Fibroblast of lung (primary cell): ENCODE results near the gene COL18A1. TPM values are rescaled to one million over a fixed set of nuclear protein-coding genes. Genes with fewer than 3 reads are reported as not detected.

Source experiments
- DNase-seq, 2 donors: peaks; one replicate each; pipeline versions ENCODE4 v3.0.0 to v3.0.0-alpha.2; 2010; ENCODE audit warnings: low read depth in 2 of 2
- H2AFZ ChIP-seq: 2 replicates; pipeline ENCODE4 v1.5.1; 2012; ENCODE audit warnings: low read length, control low read depth, inconsistent platforms
- H3K27ac ChIP-seq: 2 replicates; pipeline ENCODE4 v1.5.1; 2011; ENCODE audit warnings: low read length, control low read depth; ENCODE audit not compliant: insufficient read depth
- H3K27me3 ChIP-seq: 2 replicates; pipeline ENCODE4 v1.5.1; 2011; ENCODE audit warnings: mild to moderate bottlenecking, low read length; ENCODE audit not compliant: control insufficient read depth, insufficient read depth
- H3K36me3 ChIP-seq: 2 replicates; pipeline ENCODE4 v1.5.1; 2011; ENCODE audit warnings: low read length; ENCODE audit not compliant: control insufficient read depth, insufficient read depth
- H3K4me1 ChIP-seq: 2 replicates; pipeline ENCODE4 v1.5.1; 2011; ENCODE audit warnings: low read length; ENCODE audit not compliant: control insufficient read depth, insufficient read depth; ENCODE audit errors: extremely low read depth
- H3K4me2 ChIP-seq: 2 replicates; pipeline ENCODE4 v1.5.1; 2011; ENCODE audit warnings: low read length, control low read depth; ENCODE audit not compliant: insufficient read depth; ENCODE audit errors: extremely low read depth
- H3K4me3 ChIP-seq, 4 experiments: fragments of 200-600 bp in 1 of 4; sonication (generic) in 1 of 4; replicated peaks in 1 of 4; 2 replicates each; pipeline ENCODE4 v1.5.1; 2011 to 2016; ENCODE audit warnings: low read length in 4 of 4, low read depth in 3 of 4, mild to moderate bottlenecking in 3 of 4, control low read depth in 2 of 4, inconsistent platforms in 1 of 4, mixed read lengths in 1 of 4; ENCODE audit not compliant: insufficient read depth in 1 of 4; ENCODE audit errors: control extremely low read depth in 1 of 4
- H3K79me2 ChIP-seq: 2 replicates; pipeline ENCODE4 v1.5.1; 2012; ENCODE audit warnings: mild to moderate bottlenecking, low read length, inconsistent platforms; ENCODE audit not compliant: control insufficient read depth, insufficient read depth
- H3K9ac ChIP-seq: 2 replicates; pipeline ENCODE4 v1.5.1; 2011; ENCODE audit warnings: mild to moderate bottlenecking, low read length, control low read depth; ENCODE audit not compliant: insufficient read depth
- H3K9me3 ChIP-seq: 2 replicates; pipeline ENCODE4 v1.5.1; 2012; ENCODE audit warnings: low read depth, low read length; ENCODE audit not compliant: control insufficient read depth, insufficient read depth
- H4K20me1 ChIP-seq: 2 replicates; pipeline ENCODE4 v1.5.1; 2011; ENCODE audit warnings: low read length; ENCODE audit not compliant: control insufficient read depth, insufficient read depth; ENCODE audit errors: extremely low read depth
- EZH2 ChIP-seq: IDR thresholded peaks from 2 replicates; pipeline ENCODE4 v1.5.1; 2012; ENCODE audit warnings: low read length, control low read depth, mild to moderate bottlenecking; ENCODE audit errors: missing control alignments
- polyA plus RNA-seq, 2 donors: library from polyadenylated mRNA; depleted of rRNA in 1 of 2; stranded (reverse) in 1 of 2; unstranded in 1 of 2; fragments of >200 nt; gene quantifications; 2 replicates each; pipeline ENCODE4 v1.2.1, GENCODE V29; 2011 to 2012; ENCODE audit warnings: missing spikeins in 1 of 2
- total RNA-seq: library from RNA; depleted of rRNA; stranded (reverse); fragments of >200 nt; gene quantifications from 2 replicates; pipeline ENCODE4 v1.2.1, GENCODE V29; 2014
- TF ChIP-seq, protein P1 (sequence below), 2 donors: IDR thresholded peaks in 1 of 2; conservative IDR thresholded peaks in 1 of 2; 1 replicate in 1 of 2; 2 replicates in 1 of 2; pipeline ENCODE4 v1.5.1; 2011 to 2012; ENCODE audit warnings: low read length in 2 of 2, control low read depth in 1 of 2, inconsistent platforms in 1 of 2, low read depth in 1 of 2, mild to moderate bottlenecking in 1 of 2

Gene COL18A1
- total and polyA plus RNA-seq, 2 donors (not counting 1 experiment from before 2014, with no cell fraction given), result 24.3 to 38.8 TPM

GRCh38 chr21:45415943-45416611 is 11.1 kb downstream of the COL18A1 start:
- H3K27ac ChIP-seq, result no peak overlapping the region
- no peak overlapping the region for H3K4me3 ChIP-seq
- TF ChIP-seq, protein P1, sequence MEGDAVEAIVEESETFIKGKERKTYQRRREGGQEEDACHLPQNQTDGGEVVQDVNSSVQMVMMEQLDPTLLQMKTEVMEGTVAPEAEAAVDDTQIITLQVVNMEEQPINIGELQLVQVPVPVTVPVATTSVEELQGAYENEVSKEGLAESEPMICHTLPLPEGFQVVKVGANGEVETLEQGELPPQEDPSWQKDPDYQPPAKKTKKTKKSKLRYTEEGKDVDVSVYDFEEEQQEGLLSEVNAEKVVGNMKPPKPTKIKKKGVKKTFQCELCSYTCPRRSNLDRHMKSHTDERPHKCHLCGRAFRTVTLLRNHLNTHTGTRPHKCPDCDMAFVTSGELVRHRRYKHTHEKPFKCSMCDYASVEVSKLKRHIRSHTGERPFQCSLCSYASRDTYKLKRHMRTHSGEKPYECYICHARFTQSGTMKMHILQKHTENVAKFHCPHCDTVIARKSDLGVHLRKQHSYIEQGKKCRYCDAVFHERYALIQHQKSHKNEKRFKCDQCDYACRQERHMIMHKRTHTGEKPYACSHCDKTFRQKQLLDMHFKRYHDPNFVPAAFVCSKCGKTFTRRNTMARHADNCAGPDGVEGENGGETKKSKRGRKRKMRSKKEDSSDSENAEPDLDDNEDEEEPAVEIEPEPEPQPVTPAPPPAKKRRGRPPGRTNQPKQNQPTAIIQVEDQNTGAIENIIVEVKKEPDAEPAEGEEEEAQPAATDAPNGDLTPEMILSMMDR (conservative IDR thresholded peaks at IDR 0.05 in 1 of 2, IDR thresholded peaks at IDR 0.05 in 1 of 2; ENCODE audit: low read depth in 1 of 2, low read length in 2 of 2), result no peak
- no peak for TF ChIP-seq EZH2
- H3K27me3 ChIP-seq, result no peaks in the 10 kb centered on the region
- H3K36me3 ChIP-seq, result no peaks in the 10 kb centered on the region
- no peaks in the 10 kb centered on the region for H3K9me3 ChIP-seq
- H3K79me2 ChIP-seq, result peaks cover 3% of the 10 kb centered on the region
- H2AFZ ChIP-seq, result no peak overlapping the region
- H3K4me2 ChIP-seq, result no peak overlapping the region
- H3K9ac ChIP-seq, result no peak overlapping the region
- no peak for DNase-seq
- H3K4me1 ChIP-seq, result no peaks in the 10 kb centered on the region
- no peaks in the 10 kb centered on the region for H4K20me1 ChIP-seq

DNA sequence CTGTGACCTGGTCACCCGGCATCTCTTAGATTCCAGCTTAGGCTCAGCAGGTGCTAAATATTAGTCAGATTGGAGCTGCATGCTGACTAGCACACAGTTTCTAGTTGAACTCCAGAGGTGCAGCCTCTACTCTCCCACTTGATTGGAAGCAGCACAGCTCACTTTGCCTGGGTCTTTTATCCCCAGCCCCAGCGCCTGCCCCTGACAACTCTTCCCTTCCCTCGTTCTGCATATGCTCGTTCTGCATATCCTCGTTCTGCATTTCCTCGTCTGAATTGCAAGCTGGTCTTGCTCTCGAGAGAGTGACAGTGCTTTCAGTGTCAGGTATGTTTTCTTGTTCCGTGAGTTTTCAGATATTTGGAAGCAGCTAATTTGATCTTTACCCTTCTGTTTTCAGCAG is 11.7 kb downstream of the COL18A1 start:
- no peak overlapping the region for H3K27ac ChIP-seq
- H3K27me3 ChIP-seq, result no peaks in the 10 kb centered on the region
- no peak overlapping the region for H3K9ac ChIP-seq
- TF ChIP-seq EZH2, result no peak
- TF ChIP-seq, protein P1 (conservative IDR thresholded peaks at IDR 0.05 in 1 of 2, IDR thresholded peaks at IDR 0.05 in 1 of 2; ENCODE audit: low read depth in 1 of 2, low read length in 2 of 2), result no peak
- H3K36me3 ChIP-seq, result no peaks in the 10 kb centered on the region
- DNase-seq, result no peak
- no peak overlapping the region for H3K4me3 ChIP-seq
- H3K9me3 ChIP-seq, result no peaks in the 10 kb centered on the region
- no peak overlapping the region for H2AFZ ChIP-seq
- peaks cover 3% of the 10 kb centered on the region for H3K79me2 ChIP-seq
- H3K4me1 ChIP-seq, result no peaks in the 10 kb centered on the region
- no peaks in the 10 kb centered on the region for H4K20me1 ChIP-seq
- no peak overlapping the region for H3K4me2 ChIP-seq

DNA sequence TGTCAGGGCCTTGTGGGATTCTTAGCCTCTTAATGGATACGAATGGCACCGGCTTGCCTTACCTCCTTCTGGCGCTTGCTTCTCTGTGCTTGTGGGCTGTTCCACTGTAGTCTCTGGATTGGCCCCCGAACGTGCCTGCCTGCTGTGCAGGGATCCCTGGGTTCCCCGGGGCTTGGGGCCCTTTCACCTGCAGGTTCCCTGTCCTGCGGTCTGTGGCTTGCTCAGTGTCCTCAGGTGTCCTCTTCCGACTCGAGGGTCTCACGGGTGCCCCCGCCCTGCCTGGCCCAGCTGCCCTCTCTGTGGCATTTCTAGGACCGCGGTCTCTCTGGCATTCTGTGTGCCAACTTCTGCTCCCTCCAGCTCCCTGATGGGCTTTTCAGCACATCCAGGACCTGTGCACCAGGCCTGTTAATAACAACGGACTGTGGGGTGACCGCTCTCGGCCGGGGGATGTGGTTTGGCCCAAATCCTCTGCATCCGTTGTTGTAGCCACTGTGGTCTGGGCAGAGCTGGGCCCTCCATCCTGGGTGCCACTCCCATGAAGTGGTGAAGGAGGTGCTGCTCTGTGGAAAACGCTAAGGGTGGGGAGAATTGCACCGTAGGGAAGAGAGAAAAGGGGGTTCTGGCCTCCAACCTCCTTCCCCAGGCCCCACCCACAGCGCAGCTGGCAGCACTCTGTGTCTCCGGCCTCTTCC is 12.4 kb downstream of the COL18A1 start:
- no peak overlapping the region for H3K4me2 ChIP-seq
- H3K4me3 ChIP-seq, result no peak overlapping the region
- H4K20me1 ChIP-seq, result no peaks in the 10 kb centered on the region
- no peaks in the 10 kb centered on the region for H3K4me1 ChIP-seq
- H3K9ac ChIP-seq, result no peak overlapping the region
- no peaks in the 10 kb centered on the region for H3K27me3 ChIP-seq
- peak in 1 of 2 donors; percentile 44 for DNase-seq
- no peaks in the 10 kb centered on the region for H3K36me3 ChIP-seq
- no peaks in the 10 kb centered on the region for H3K9me3 ChIP-seq
- H2AFZ ChIP-seq, result no peak overlapping the region
- TF ChIP-seq, protein P1 (conservative IDR thresholded peaks at IDR 0.05 in 1 of 2, IDR thresholded peaks at IDR 0.05 in 1 of 2; ENCODE audit: low read depth in 1 of 2, low read length in 2 of 2), result no peak
- TF ChIP-seq EZH2, result no peak
- H3K27ac ChIP-seq, result no peak overlapping the region
- H3K79me2 ChIP-seq, result peaks cover 3% of the 10 kb centered on the region
